Choroid plexus epithelial cell (primary cell): ENCODE results near the gene CCS.
A peak's percentile ranks its signal among the peaks of the same experiment; 100 is the strongest.

Source experiments
- DNase-seq: peaks from one replicate; pipeline ENCODE4 v3.0.0-alpha.2; 2010; ENCODE audit warnings: low read depth
- H3K4me3 ChIP-seq: 2 replicates; pipeline ENCODE4 v1.5.1; 2011; ENCODE audit warnings: low read depth, mild to moderate bottlenecking, control low read depth, low read length, moderate library complexity
- CTCF ChIP-seq: conservative IDR thresholded peaks from 2 replicates; pipeline ENCODE4 v1.5.1; 2011; ENCODE audit warnings: low read depth, mild to moderate bottlenecking, control low read depth, inconsistent platforms, low read length, moderate library complexity

Gene CCS

GRCh38 chr11:66629356-66629755 is 36.4 kb downstream of the CCS start:
- TF ChIP-seq CTCF, result no peak
- H3K4me3 ChIP-seq, result no peak overlapping the region
- DNase-seq, result no peak

GRCh38 chr11:66631883-66632282 is 38.9 kb downstream of the CCS start:
- no peak overlapping the region for H3K4me3 ChIP-seq
- no peak for DNase-seq
- TF ChIP-seq CTCF, result no peak

- H3K4me3 ChIP-seq, result no peak overlapping the region
- no peak for TF ChIP-seq CTCF
- DNase-seq, result no peak
These were observed 40.0 kb downstream of the CCS start for GRCh38 chr11:66632952-66633351.

- no peak overlapping the region for H3K4me3 ChIP-seq
- no peak for TF ChIP-seq CTCF
- no peak for DNase-seq
These were observed 43.4 kb downstream of the CCS start for GRCh38 chr11:66636411-66636810.

GRCh38 chr11:66637557-66638176 is 44.7 kb downstream of the CCS start:
- no peak for TF ChIP-seq CTCF
- H3K4me3 ChIP-seq, result peak overlapping the region; percentile 63
- DNase-seq, result no peak

- DNase-seq, result peak; percentile 100
- TF ChIP-seq CTCF, result peak; percentile 36
- peak within 1 kb of the TSS; percentile 96 for H3K4me3 ChIP-seq
These were observed 45.4 kb downstream of the CCS start, which contains the start of gene RBM4 for GRCh38 chr11:66638177-66639065. Gene RBM4, plus strand, starts transcription at chr11:66638703. Its CDS starts 1,009 bp downstream, at chr11:66639712.
